HG03469 (cell line): ENCODE measurements around the gene MEIS1.
"Not testable (repeated sequence)": the region's sequence is repeated elsewhere in the genome, so short reads cannot be mapped to it uniquely, and the experiment has no call there.

Experiments
- ATAC-seq: cut with Tn5 transposase; IDR thresholded peaks from one replicate; pipeline ENCODE4 v1.9.1; 2021; ENCODE audit warnings: mild to moderate bottlenecking, moderate library complexity, moderate number of reproducible peaks; ENCODE audit not compliant: unreplicated experiment

The MEIS1 gene

GRCh38 chr2:66464930-66465637, 30.2 kb downstream of the MEIS1 start:
- no peak for ATAC-seq

- ATAC-seq: no peak
Observed at GRCh38 chr2:66466433-66466832, 31.5 kb downstream of the MEIS1 start.

GRCh38 chr2:66467718-66468117, 32.8 kb downstream of the MEIS1 start:
- ATAC-seq: no peak

- ATAC-seq: no peak
Observed at GRCh38 chr2:66469214-66469902, 34.4 kb downstream of the MEIS1 start.

GRCh38 chr2:66470199-66470598, 35.3 kb downstream of the MEIS1 start:
- ATAC-seq: no peak

GRCh38 chr2:66472225-66472843, 37.4 kb downstream of the MEIS1 start:
- no peak for ATAC-seq

- ATAC-seq: no peak
Observed at GRCh38 chr2:66477135-66477842, 42.4 kb downstream of the MEIS1 start.

GRCh38 chr2:66478299-66478698, 43.4 kb downstream of the MEIS1 start:
- ATAC-seq: no peak

- ATAC-seq: no peak
Observed at GRCh38 chr2:66478731-66479316, 43.9 kb downstream of the MEIS1 start.

- ATAC-seq: no peak
Observed at GRCh38 chr2:66481100-66481549, 46.2 kb downstream of the MEIS1 start.

GRCh38 chr2:66485252-66485651, 50.3 kb downstream of the MEIS1 start:
- ATAC-seq: not testable (repeated sequence)

GRCh38 chr2:66488946-66489345, 54.0 kb downstream of the MEIS1 start:
- ATAC-seq: no peak

GRCh38 chr2:66489436-66489835, 54.5 kb downstream of the MEIS1 start:
- ATAC-seq: no peak

- ATAC-seq: no peak
Observed at GRCh38 chr2:66490588-66491001, 55.7 kb downstream of the MEIS1 start.

- ATAC-seq: no peak
Observed at GRCh38 chr2:66494708-66495107, 59.8 kb downstream of the MEIS1 start.

- ATAC-seq: no peak
Observed at GRCh38 chr2:66495788-66496640, 61.1 kb downstream of the MEIS1 start.

GRCh38 chr2:66496670-66497420, 61.9 kb downstream of the MEIS1 start:
- no peak for ATAC-seq

- no peak for ATAC-seq
Observed at GRCh38 chr2:66497431-66498288, 62.7 kb downstream of the MEIS1 start.
